ENCODE measurements around the gene MDP1. TPM values are rescaled to one million over a fixed set of nuclear protein-coding genes. Genes with fewer than 3 reads are reported as not detected.
"Not testable (repeated sequence)": the region's sequence is repeated elsewhere in the genome, so short reads cannot be mapped to it uniquely, and the experiment has no call there.

MDP1 gene
- total RNA-seq, 2 donors from 2014 or later = 8.2 to 10.9 TPM

DNA sequence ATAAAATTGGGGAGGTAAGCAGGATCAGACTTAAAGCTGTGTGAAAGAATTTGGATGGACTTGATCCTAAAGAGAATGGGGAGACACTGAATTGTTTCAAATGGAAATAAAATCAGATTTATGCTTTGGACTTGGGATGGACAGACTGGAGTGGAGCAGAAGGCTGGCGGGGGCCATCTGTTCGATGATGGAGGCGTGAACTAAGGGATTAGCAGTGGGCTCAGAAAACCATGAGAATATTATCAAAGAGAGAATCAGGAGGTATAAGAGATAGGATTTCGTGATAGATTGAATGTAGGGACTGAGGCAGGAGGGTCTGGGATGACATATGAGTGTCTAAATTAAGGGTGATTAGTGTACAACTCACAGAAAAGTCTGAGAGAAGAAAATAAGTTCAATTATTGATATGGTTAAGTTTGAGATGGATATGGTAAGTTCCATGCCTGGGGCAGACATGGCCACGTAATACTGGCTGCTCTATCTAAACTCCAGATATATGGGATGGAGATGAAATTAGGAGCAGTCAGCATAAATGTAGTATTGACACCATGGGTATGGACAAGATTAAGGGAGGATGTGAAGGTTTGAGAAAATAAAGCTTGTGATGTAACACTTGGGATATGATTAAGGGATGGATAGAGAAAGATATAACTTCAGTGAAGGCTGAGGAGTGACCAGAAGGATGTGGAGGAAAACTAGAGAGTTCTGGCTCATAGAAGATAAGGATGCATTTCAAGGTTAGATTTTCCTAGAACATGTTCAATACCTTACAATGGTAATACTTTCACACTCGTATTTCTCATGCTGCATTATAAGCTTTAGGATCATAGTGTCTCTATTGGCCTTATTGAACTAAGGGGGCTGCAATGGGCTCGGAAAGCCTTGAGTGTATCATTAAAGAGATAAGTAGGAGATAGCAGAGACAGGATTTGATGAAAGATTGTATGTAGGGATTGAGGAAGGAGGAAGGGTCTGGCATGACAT is 11.4 kb downstream of the MDP1 start:
- H3K9me3 ChIP-seq = no peaks in the 10 kb centered on the region
- DNase-seq = no peak
- no peaks in the 10 kb centered on the region for H3K4me1 ChIP-seq
- H3K4me3 ChIP-seq = no peak overlapping the region
- no peak overlapping the region for H3K27ac ChIP-seq
- TF ChIP-seq CTCF (IDR thresholded peaks at IDR 0.05) = no peak
- intact Hi-C loops (cut with DNase I) = no loop called here
- H3K9ac ChIP-seq (ENCODE audit: low read depth in 2 of 2, low read length in 2 of 2) = no peak overlapping the region
- no peaks in the 10 kb centered on the region for H3K27me3 ChIP-seq
- no peaks in the 10 kb centered on the region for H3K36me3 ChIP-seq

DNA sequence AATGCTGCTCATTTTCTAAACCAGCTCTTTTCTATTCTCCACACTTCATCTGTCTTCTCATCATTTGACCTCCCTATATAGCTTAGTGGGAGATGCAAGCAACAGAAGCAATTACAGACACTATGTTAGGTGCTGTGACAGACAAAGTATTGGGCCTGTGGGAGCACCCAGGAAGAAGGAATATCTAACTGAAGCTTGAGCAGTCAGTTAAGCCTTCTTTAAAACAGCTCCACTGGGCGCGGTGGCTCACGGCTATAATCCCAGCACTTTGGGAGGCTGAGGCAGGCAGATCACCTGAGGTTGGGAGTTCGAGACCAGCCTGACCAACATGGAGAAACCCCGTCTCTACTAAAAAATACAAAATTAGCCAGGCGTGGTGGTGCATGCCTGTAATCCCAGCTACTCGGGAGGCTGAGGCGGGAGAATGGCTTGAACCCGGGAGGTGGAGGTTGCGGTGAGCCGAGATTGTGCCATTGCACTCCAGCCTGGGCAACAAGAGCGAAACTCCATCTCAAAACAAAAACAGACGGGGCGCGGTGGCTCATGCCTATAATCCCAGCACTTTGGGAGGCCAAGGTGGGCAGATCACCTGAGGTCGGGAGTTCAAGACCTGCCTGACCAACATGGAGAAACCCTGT is 12.5 kb downstream of the MDP1 start:
- H3K9ac ChIP-seq (ENCODE audit: low read depth in 2 of 2, low read length in 2 of 2); H3K4me3 ChIP-seq; intact Hi-C loops (cut with DNase I); H3K36me3 ChIP-seq; H3K27ac ChIP-seq; H3K4me1 ChIP-seq; H3K27me3 ChIP-seq; DNase-seq; H3K9me3 ChIP-seq: not testable (repeated sequence)

DNA sequence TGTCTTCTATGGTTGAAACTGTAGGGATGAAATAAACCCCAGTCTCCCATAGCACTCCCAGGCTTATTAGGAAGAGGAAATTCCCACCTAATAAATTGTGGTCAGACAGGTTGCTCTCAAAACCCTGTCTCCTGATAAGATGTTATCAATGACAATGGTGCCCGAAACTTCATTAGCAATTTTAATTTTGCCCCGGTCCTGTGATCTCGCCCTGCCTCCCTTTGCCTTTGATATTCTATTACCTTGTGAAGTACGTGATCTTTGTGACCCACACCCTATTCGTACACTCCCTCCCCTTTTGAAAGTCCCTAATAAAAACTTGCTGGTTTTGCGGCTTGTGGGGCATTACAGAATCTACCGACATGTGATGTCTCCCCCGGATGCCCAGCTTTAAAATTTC is 13.3 kb downstream of the MDP1 start:
- H3K27me3 ChIP-seq; intact Hi-C loops (cut with DNase I); H3K27ac ChIP-seq; H3K4me1 ChIP-seq; H3K9me3 ChIP-seq; H3K9ac ChIP-seq (ENCODE audit: low read depth in 2 of 2, low read length in 2 of 2); H3K36me3 ChIP-seq; DNase-seq; H3K4me3 ChIP-seq: not testable (repeated sequence)

- H3K36me3 ChIP-seq = no peaks in the 10 kb centered on the region
- peak overlapping the region; percentile 23 for H3K27ac ChIP-seq
- H3K4me1 ChIP-seq = peaks cover 4% of the 10 kb centered on the region
- H3K9me3 ChIP-seq = no peaks in the 10 kb centered on the region
- TF ChIP-seq CTCF (IDR thresholded peaks at IDR 0.05) = no peak
- no peaks in the 10 kb centered on the region for H3K27me3 ChIP-seq
- DNase-seq = no peak
- no peak overlapping the region for H3K9ac ChIP-seq (ENCODE audit: low read depth in 2 of 2, low read length in 2 of 2)
- intact Hi-C loops (cut with DNase I) = no loop called here
- no peak overlapping the region for H3K4me3 ChIP-seq
These were observed 16.9 kb downstream of the MDP1 start for GRCh38 chr14:24198814-24199524.

- H3K4me3 ChIP-seq = no peak overlapping the region
- no peaks in the 10 kb centered on the region for H3K36me3 ChIP-seq
- no peak overlapping the region for H3K9ac ChIP-seq (ENCODE audit: low read depth in 2 of 2, low read length in 2 of 2)
- intact Hi-C loops (cut with DNase I) = no loop called here
- no peaks in the 10 kb centered on the region for H3K27me3 ChIP-seq
- H3K27ac ChIP-seq = no peak overlapping the region
- DNase-seq = no peak
- TF ChIP-seq CTCF (IDR thresholded peaks at IDR 0.05) = no peak
- H3K9me3 ChIP-seq = no peaks in the 10 kb centered on the region
- peaks cover 4% of the 10 kb centered on the region for H3K4me1 ChIP-seq
These were observed 18.8 kb downstream of the MDP1 start for GRCh38 chr14:24197056-24197450.
